ENCODE measurements around the gene CSPG5.

Gene CSPG5

DNA sequence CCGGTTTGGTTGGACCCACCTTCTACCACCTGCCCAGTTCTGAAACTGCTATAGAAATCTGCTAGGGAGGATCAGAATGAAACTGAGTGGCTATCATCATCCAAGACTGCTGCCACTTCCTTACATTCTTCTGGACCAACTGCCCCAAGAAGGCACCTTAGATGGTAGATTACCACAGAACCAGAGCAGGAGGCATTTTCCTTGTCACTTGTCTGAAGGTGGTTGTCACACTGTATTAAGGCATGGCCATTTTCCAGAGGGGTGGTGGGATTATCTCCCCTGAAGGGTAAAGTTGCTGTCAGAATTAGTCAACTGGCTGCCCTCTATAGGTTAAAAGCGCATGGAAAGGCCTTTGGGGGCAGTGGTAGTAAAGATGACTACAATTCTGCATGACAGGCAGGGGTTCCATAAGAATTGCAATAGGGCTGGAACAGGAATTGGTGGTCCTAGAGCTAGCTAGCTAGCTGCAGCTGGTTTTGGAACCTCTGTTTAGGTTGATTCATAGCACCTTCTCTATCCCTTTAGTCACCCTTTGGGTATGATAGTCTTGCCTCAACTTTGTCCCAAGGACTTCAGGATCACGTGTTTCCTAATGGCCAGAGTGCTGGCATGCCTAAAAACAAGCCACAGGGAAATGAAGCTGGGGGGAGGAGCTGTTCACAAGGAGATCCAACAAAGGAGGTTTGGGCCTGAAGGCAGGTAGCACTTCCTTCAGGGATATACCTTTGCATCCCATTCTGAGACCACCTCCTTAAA, 4.8 kb upstream of the CSPG5 start:
- DNase-seq, result no peak

DNA sequence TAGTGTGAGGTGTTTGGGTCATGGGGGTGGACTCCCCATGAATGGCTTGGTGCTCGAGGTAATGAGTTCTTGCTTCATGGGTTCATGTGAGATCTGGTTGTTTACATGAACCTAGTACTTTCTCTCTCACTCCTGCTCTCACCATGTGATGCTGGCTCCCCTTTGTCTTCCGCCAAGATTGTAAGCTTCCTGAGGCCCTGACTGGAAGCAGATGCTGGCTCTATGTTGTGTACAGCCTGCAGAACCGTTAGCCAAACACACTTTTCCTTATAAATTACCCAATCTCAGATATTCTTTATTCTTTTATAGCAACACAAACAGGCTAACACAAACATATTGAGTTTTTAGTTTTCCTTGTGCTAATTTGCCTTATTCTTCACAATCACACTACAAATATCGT, 3.2 kb upstream of the CSPG5 start:
- no peak for DNase-seq

DNA sequence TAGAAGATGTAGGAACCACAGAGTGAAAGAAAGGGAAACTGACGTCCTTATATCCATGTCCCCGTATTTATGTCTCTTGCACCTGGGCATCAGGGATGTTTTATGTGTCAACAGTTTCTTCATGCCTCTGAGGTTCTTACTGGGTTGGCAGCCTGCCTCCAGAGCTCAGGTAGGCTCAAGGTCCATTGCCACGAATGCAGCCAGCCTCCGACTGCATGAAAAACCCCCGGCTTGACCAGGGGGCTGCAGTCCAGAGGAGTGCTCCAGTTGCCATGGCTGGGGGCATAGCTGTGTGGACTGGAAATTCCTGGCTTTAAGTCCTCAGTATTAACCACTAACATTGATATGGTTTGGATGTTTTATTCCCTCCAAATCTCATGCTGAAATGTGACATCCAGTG, 2.8 kb upstream of the CSPG5 start:
- no peak for DNase-seq

DNA sequence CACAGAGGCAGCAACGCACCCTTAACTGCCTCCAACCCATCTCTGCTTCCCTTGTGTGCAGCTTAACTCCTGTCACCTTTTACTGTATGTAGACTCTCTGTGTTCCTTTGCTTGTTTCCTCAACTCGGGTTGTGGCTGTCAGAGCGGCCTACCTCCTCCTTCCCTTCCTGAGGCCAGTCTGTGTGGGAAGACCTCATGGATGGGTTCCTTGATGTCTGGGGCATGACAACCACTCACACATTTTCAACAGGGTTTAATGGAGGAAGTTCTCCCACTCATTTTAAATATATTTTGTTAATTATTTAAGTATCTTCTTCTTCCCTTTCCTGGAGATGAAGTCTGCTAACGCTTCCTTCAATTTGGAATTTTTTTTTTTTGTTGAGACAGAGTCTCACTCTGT, 1.8 kb upstream of the CSPG5 start:
- DNase-seq, result no peak

DNA sequence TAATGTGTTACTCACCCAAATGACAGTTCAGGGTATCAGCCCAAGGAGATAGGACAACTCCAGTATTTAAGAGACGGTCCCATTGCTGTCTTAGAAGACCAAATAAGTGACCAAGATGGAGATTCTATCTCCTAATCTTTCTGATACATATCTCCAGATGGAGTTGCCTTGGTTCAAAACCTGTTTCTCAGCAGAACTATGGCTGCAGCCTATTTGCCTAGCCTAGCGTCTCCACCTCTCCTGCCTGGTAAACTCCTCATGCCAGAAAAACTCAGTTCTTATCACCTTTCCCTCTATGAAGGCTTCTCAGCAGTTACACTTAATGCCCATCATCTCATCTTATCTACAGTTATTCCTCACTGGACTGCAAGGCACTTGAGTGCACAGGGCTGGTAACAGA, 1.2 kb upstream of the CSPG5 start:
- no peak for DNase-seq

DNA sequence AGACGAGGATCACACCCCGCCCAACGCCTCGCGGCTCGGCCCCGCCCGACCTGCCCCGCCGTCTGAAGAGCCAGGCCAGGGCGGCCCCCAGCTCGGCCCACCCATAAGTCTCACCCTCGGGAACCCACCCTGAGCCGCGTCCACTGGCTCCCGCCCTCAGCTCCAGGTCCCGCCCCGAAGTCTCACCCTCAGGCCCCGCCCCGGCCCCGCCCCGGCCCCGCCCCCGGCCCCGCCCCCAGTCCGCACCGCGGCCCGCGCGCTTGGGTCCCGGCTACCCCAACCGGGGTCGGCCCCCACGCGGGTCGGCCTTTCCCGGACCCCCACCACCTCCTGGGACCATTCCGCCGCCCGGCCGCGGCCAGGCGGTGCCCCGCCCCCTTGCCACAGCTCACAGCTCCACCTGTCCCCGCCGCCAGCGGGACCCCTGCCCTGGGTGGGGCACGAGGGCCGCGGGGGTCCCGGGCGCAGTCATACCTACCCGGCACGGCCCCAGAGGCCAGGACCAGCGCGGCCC, 489 bp downstream of the CSPG5 start:
- DNase-seq, result peak; percentile 28

DNA sequence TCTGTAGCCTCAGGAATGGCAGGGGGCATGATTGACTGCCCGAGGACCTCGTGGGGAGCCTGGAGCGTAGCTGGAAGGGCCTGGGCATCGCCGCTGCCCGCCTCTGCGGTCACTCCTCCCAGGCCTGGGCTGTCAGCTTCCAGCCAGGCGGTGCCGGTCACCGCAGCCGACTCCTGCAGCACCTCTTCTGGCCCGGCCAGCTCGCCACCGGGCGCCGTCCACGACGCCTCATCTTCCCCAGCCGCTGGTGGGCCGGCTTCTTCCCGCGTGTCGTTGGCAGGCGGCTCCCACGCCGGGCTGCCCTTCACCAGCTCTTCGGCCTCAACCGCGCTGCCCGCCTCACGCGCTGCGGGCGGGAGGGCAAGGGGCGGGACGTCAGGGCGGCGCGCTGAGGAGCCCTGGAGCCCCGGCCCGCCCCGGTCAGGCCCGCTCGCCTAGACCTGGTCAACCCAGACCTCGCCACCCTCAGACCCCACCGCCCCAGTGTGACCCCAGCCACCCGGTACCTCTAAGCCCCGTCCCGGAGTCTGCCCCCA, 1.0 kb downstream of the CSPG5 start:
- DNase-seq, result no peak

DNA sequence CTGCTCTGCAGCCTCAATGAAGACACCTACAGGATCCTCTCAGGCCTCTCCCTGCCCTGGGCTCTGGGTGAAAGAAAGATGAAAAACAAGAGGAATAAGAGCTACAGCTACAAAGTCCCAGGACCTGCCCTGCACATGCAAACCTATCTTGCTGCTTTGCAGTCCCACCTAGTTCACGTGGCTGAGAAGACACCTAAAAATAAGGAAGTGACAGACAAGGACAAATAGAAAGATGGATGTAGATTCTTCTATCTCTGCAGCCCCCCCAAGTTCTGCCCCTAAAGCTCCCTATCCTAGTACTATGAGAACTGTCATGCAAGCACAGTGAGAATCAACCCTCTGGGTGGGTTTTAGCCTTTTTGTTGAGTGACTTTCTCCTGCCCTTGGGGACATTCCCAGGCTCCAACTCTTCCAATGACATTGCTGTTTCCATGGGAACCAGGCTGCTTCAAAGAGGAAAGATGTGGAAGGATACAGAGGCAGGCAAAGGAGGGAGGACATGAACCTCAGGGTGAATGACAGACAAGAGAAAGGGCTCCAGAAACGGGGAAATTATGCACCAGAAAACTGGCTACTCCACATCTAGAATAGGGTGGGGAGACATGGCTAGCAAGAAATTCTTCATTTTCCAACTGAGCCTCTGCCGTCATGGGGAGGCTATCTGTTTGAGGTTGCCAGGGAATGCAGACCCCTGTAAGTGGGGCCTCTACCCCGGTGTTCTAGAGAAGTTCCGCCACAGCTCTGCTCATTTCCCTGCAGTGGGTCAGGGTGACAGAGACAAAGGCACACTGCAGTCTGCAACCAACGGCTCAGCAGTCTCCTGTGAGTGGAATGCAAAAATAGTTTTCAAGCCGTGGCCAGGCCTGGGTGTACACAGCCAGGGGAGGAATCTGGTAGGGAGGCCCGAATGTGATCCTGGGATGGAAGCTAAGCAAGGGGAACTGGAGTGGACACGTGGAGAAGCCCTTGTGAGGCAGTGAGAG, 5.2 kb downstream of the CSPG5 start:
- no peak for DNase-seq

DNA sequence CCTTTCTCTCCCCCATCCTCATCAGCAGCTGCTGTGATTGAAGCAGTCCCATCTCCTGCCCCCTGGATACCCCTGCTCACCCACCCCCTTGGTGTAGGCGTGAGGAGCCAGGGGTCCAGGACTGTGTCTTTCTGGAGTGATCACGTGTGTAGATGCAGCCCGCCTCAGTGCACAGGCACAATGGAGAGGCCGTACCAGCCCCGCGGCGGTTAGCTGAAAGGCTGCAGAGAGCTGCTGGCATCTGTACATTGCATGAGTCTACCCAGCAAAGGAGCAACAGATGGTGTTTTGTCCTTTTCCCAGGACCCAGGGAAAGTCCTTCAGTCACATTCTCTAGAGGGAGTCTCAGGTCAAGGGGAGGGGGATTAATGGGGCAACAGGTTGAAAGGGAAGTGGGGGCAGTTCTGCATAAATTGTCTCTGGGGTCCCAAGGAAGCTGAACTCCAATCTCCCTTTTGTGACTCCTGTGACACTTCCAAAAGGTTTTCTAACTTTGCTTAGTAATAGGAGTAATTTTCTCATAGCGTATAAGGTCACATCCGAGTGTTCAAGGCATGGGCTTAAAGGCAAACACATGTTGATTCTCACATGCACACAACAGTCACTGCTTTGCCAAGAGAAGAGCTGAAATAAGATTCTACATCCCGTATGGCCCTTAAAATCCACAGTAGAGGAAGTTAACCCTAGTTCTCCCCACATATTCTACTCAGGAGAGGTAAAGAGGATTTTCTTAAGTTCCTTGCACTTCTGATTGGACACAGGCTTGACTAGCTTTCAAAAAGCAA, 7.1 kb downstream of the CSPG5 start:
- DNase-seq, result no peak

DNA sequence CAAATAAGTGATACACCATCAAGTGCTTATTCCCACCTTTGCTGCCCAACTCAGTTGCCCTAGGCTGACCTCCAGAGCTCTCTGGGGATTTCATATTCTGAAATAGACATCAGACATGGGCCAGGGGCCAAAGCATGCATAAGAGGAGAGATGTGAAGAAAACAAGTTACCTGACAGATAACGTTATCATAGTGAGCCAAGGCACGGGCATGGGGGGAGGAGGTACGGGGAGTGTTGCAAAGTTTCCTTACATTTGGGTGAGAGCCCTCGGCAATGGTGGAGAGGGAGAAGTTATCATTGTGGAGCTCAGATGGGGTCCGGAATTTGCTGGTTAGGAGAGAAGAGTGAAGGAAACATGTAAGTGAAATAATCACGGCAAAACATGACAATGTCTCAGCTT, 9.8 kb downstream of the CSPG5 start:
- no peak for DNase-seq

DNA sequence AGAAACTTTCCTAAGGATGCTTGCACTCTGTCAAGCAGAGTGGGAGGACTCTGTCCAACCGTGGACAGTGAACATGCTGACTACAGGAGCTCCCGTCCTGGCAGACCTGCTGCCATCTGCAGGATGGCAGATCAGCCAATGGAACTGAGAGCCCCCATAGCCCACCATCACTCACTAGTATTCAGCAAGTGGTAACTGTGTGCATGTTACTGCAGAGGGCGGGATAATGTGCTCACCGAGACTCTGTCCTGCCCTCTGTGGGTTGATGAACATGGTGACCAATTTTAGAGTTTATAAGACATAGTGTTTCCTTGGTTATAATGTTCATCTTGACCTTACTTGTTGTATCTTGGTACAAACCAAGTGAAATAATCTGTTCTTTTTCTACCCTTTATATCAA, 11.5 kb downstream of the CSPG5 start:
- DNase-seq, result no peak

DNA sequence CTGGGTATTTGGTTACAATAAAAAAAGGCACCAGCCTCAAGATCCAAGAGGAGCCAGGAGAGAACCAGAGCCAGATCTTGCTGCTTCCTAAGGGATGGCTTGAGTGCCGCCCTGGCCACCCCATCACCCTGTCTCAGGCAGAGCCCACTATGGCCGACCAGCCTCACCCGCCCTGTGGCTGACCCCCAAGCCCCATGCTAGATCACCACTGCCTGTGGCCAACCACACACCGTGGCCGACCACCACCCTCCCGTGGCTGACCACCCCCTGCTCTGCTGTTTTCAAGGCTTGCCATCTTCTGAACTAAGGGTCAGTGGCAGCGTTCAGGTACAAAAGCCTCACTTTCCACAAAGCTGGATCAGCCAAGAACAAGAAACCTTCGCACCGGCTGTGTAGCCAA, 12.0 kb downstream of the CSPG5 start:
- no peak for DNase-seq

DNA sequence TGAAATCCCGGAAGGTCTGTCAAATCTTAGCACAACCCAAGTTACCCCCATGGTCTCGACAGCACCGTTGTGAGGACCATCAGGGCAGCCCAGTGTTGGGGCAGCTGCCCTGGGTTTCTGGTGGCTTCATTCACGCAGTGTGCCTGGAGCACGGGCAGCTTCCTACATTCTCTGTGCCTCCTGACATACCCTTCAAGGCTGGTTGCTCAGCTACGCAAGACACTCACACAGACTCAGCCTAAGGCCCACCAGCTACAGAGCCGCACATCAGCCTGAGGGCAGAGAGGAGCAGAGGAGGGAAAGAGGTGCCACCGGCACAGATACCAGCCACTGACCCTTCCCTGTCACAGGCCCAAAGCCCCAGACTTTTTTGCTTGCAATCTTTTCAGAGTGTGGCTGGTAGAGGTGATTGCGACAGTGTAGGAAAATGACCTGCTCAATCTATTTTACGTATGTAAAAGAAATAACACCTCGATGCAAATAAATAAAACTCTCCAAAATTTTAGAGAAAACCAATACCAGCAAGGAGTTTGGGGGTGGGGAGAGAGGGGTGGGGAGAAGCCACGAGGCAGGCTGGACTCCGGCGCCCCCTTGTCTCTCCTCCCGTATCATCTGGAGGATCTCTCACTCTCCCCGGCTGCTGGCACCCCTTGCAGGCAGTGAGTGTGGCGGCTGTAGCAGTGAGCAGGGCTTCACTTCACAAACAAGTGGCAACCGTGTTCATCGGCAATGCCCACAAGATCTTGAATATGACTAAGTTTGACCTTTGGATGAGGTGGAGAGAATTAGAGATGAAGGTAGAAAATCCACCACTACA, 12.7 kb downstream of the CSPG5 start:
- DNase-seq, result no peak

DNA sequence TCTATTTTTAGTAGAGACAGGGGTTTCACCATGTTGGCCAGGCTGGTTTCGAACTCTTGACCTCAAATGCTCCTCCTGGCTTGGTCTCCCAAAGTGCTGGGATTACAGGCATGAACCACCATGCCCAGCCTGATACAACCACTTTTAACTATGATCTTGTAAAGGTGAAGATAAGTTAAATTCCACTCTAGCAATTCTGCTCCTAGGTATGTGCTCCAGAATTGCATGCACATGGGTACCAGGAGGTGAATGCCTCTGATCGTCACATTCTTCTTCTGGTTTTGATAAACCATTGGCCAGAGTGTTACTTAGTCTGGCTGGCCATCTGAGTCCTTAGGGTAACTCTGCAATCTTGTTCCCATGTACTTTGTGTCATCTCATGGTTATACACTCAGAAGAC, 22.3 kb downstream of the CSPG5 start:
- DNase-seq, result no peak

DNA sequence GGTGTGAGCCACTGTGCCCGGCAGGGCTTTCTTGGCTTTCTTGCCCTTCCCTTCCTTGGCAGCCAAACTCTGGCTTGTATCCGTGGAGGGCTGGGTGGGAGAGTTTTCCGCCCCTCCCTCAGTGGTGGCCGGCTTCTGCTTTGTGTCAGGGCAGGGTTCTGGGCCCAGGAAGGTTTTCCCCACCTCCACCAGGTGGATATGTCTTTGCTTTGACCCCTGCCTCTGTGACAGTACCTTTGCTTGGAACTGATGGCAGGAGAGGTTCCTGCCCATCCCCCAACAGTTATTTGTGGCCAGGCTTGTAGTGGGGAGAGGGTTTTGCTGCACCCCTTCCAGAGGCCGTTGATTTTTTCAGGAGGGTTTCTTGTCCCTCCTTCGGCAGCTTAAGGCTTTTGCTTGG, 24.3 kb downstream of the CSPG5 start:
- no peak for DNase-seq

DNA sequence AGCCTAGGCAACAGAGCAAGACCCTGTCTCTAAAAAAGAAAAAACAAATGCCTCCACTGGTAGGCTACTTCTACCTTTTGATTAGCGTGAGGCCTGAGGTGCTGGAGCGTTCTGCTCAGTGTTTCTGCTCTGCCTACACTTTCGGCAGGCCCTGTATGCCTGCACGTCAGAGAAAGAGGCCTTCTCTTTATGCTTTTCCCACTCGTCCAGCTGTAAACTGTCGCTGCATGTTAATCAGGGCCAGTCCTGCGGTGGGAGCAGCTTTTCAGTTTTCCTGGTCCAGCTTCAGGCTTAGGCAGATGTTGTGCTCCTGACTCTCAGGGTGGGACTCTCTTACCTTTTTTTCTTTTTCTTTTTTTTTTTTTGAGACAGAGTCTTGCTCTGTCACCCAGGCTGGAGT, 25.3 kb downstream of the CSPG5 start:
- no peak for DNase-seq

DNA sequence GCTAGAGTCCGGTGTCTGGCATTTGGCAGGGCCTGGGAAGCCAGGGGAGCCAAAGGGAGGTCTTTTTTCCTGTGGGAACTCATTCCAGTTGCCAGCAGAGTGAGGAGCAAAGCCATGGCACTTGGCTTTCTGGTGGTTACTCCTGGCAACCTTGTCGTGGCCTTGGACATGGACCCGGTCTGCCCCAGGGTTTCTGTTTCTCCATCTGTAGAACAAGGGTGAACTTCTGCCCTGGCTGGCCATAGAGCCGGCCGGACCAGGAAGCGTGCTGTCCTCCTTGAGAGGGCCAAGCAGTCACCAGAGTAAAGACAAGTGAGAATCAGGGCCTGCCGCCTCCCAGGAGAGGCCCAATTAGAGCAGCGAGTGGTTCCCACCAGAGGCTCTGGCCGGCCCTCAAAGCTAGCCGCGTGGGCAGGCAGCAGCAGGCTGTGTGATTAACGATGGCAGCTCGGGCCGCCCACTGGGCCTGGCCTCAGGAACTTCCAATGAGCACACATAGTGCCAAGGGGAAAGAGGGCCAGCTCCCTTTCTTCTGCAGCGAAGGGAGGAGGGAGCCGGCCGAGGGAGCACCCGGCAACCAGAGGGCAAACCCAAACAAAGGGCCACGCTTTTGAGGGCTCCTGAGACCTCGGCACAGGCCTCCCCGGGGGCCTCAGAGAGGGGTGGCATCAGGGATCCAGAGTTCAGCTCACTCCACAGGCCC, 36.0 kb downstream of the CSPG5 start:
- no peak for DNase-seq

DNA sequence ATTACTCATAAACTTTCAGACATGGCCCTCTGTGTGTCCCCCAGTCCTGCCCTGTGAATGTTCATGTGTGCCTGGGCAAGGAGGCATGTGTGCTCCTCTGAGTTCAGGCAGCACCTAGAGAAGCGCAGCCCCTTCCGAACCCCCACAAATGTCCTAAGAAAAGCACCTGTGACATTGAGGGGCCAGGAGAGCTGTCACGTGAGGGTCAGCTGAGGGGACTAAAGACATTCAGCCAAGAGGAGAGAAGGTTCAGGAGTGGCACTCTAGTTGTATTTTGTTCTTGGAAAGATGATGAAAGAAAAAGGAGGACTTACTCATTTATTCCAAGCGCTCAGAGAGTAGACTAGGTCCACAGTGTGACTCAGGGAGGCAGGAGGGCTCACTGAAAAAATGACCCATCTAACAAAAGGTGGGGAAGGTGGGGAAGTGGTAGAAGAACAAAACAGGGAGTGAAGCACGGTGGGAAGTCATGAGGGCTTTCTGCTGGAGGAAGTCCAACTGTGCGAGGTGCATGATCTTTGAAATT, 37.0 kb downstream of the CSPG5 start:
- no peak for DNase-seq

DNA sequence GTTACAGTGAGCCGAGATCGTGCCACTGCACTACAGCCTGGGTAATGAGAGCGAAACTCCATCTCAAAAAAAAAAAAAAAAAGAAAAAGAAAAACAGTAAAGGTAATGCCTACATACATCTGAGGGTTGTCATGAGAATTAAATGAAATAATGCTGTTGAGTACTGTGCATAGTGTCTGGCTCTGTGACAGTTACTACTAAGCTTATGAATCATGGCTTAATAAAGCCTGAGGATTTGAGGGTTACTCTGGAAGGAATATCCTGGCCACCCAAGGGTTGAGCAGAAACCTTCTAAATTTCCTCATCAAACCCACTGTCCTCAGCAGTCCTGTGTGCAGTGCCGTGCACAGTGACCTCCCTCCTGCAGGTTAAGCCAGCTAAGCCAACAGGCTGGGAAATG, 38.4 kb downstream of the CSPG5 start:
- DNase-seq, result no peak

DNA sequence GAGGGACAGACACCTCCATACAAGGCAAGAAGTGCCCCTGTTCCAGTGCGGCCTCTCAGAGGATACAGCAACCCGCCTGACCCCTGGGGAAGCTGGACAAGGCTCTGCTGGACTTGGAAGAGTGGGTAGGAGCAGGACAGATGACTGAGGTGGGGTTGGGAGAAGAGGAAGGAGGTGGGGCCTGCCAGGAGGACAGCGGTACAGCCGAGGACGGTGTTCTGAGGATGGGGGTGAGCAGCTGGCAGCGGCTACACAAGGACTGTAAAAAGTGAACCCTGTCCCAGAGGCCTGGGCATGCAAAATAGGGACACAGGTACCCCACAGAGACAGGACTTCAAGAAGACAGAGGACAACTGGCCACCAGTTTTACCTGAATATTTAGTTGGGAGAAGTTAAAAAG, 41.7 kb downstream of the CSPG5 start:
- no peak for DNase-seq
